ENCODE data around the gene MAST4.

The MAST4 gene

DNA sequence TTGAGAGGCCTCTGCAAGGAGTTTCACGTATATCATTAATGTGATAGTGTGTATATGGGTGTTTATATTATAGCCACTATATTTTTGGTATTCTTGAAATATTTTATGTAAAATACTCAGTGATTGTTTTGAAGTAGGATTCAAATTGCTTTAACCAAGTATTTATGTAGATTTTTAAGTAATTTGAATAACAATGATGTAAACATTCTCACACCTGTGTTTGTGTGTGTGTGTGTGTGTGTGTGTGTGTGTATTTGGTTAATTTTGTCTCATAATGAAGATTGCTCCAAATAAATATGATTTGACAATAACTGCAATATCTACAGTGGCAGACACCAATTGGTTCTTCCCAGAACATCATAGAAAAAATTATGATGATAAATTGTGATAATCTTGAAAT, 307.0 kb downstream of the MAST4 start:
- TF ChIP-seq EZH2 (optimal IDR thresholded peaks at IDR 0.05; ENCODE audit: low read depth, low read length) = no peak
- no peak for TF ChIP-seq EZH2phosphoT487 (IDR thresholded peaks at IDR 0.05; ENCODE audit: low read length)
- TF ChIP-seq, protein P1, sequence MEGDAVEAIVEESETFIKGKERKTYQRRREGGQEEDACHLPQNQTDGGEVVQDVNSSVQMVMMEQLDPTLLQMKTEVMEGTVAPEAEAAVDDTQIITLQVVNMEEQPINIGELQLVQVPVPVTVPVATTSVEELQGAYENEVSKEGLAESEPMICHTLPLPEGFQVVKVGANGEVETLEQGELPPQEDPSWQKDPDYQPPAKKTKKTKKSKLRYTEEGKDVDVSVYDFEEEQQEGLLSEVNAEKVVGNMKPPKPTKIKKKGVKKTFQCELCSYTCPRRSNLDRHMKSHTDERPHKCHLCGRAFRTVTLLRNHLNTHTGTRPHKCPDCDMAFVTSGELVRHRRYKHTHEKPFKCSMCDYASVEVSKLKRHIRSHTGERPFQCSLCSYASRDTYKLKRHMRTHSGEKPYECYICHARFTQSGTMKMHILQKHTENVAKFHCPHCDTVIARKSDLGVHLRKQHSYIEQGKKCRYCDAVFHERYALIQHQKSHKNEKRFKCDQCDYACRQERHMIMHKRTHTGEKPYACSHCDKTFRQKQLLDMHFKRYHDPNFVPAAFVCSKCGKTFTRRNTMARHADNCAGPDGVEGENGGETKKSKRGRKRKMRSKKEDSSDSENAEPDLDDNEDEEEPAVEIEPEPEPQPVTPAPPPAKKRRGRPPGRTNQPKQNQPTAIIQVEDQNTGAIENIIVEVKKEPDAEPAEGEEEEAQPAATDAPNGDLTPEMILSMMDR (IDR thresholded peaks at IDR 0.05; ENCODE audit: low read length) = no peak
- no peak overlapping the region for H3K9ac ChIP-seq (ENCODE audit: low read length)
- H4K20me1 ChIP-seq (ENCODE audit: insufficient read depth, low read length) = no peaks in the 10 kb centered on the region
- no peak overlapping the region for H2AFZ ChIP-seq (ENCODE audit: low read length)
- no peaks in the 10 kb centered on the region for H3K79me2 ChIP-seq (ENCODE audit: low read length)
- no peaks in the 10 kb centered on the region for H3K36me3 ChIP-seq (replicated peaks; ENCODE audit: insufficient read depth, low read length)
- no peak for DNase-seq
- no peak overlapping the region for H3K27ac ChIP-seq (ENCODE audit: low read length)
- H3K4me3 ChIP-seq (ENCODE audit: low read length) = no peak overlapping the region
- no peaks in the 10 kb centered on the region for H3F3A ChIP-seq (ENCODE audit: insufficient read depth, low read length)
- no peaks in the 10 kb centered on the region for H3K27me3 ChIP-seq (replicated peaks; ENCODE audit: insufficient read depth, low read length)
- peaks cover 15% of the 10 kb centered on the region for H3K4me1 ChIP-seq (ENCODE audit: low read length)
- no peak overlapping the region for H3K4me2 ChIP-seq (ENCODE audit: low read depth, low read length)
- H3K9me2 ChIP-seq (replicated peaks; ENCODE audit: insufficient read depth, low read length) = no peaks in the 10 kb centered on the region
- H3K9me3 ChIP-seq (replicated peaks; ENCODE audit: insufficient read depth, low read length) = no peaks in the 10 kb centered on the region

DNA sequence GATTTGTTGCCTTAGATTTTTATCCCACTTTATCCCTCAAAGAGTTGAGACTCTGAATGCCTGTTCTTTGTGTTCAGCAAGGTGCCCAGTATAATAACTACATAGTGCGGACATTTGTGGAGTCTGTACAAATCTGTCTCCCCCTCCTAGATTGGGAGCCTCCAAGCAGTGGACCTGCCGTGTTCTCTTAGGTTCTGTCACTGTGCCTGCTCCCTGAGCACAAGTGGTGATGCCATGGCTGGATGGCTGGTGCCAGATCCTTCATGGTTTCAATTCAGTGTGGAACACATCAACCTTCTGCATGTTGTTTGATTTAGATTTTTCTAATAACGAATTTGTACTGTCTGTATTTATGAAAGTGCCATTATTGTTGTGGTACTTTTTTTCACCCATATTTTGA, 307.5 kb downstream of the MAST4 start:
- TF ChIP-seq EZH2phosphoT487 (IDR thresholded peaks at IDR 0.05; ENCODE audit: low read length) (no peak), EZH2 (optimal IDR thresholded peaks at IDR 0.05; ENCODE audit: low read depth, low read length) (no peak)
- TF ChIP-seq, protein P1 (IDR thresholded peaks at IDR 0.05; ENCODE audit: low read length) = no peak
- H3K4me3 ChIP-seq (ENCODE audit: low read length) = no peak overlapping the region
- no peaks in the 10 kb centered on the region for H4K20me1 ChIP-seq (ENCODE audit: insufficient read depth, low read length)
- H3K9me3 ChIP-seq (replicated peaks; ENCODE audit: insufficient read depth, low read length) = no peaks in the 10 kb centered on the region
- DNase-seq = no peak
- no peaks in the 10 kb centered on the region for H3K27me3 ChIP-seq (replicated peaks; ENCODE audit: insufficient read depth, low read length)
- H3K4me2 ChIP-seq (ENCODE audit: low read depth, low read length) = no peak overlapping the region
- no peaks in the 10 kb centered on the region for H3K9me2 ChIP-seq (replicated peaks; ENCODE audit: insufficient read depth, low read length)
- no peak overlapping the region for H3K9ac ChIP-seq (ENCODE audit: low read length)
- H3F3A ChIP-seq (ENCODE audit: insufficient read depth, low read length) = no peaks in the 10 kb centered on the region
- H3K79me2 ChIP-seq (ENCODE audit: low read length) = no peaks in the 10 kb centered on the region
- no peaks in the 10 kb centered on the region for H3K36me3 ChIP-seq (replicated peaks; ENCODE audit: insufficient read depth, low read length)
- no peak overlapping the region for H3K27ac ChIP-seq (ENCODE audit: low read length)
- no peak overlapping the region for H2AFZ ChIP-seq (ENCODE audit: low read length)
- H3K4me1 ChIP-seq (ENCODE audit: low read length) = peaks cover 11% of the 10 kb centered on the region

DNA sequence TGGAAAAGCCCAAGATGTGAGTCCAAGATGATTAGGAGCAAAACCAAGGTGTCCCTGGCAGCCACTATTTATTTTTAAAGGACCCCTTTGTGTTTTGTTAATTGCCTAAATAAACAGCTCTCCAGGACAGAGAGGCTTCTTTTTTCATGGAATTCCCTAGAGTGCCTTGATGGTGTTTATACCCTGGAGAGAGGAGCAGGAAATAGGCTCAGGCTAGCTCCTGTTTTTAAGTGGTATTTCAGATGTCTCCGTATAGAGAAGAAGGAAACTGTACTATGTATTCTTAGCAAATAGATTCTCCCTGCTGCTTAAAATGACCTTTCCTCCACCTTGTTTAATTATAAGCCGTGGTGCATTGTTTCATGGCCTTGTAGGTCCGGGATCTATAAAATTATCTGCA, 308.0 kb downstream of the MAST4 start:
- Histone ChIP-seq H3F3A (ENCODE audit: insufficient read depth, low read length) (no peaks in the 10 kb centered on the region), H3K4me1 (ENCODE audit: low read length) (peaks cover 10% of the 10 kb centered on the region), H3K79me2 (ENCODE audit: low read length) (no peaks in the 10 kb centered on the region), H3K4me2 (ENCODE audit: low read depth, low read length) (no peak overlapping the region), H3K9me3 (replicated peaks; ENCODE audit: insufficient read depth, low read length) (no peaks in the 10 kb centered on the region), H2AFZ (ENCODE audit: low read length) (no peak overlapping the region), H3K4me3 (ENCODE audit: low read length) (no peak overlapping the region), H3K27ac (ENCODE audit: low read length) (no peak overlapping the region), H3K36me3 (replicated peaks; ENCODE audit: insufficient read depth, low read length) (no peaks in the 10 kb centered on the region), H4K20me1 (ENCODE audit: insufficient read depth, low read length) (no peaks in the 10 kb centered on the region), H3K9ac (ENCODE audit: low read length) (no peak overlapping the region), H3K27me3 (replicated peaks; ENCODE audit: insufficient read depth, low read length) (no peaks in the 10 kb centered on the region), H3K9me2 (replicated peaks; ENCODE audit: insufficient read depth, low read length) (no peaks in the 10 kb centered on the region)
- TF ChIP-seq, protein P1 (IDR thresholded peaks at IDR 0.05; ENCODE audit: low read length) = no peak
- TF ChIP-seq EZH2phosphoT487 (IDR thresholded peaks at IDR 0.05; ENCODE audit: low read length) (no peak), EZH2 (optimal IDR thresholded peaks at IDR 0.05; ENCODE audit: low read depth, low read length) (no peak)
- DNase-seq = no peak

Data from MM.1S (cell line).